Hindlimb muscle (tissue), 1 donor: ENCODE measurements around the gene MID1. TPM values are rescaled to one million over a fixed set of nuclear protein-coding genes. Genes with fewer than 3 reads are reported as not detected.

Experiments used
- DNase-seq: peaks from one replicate; pipeline ENCODE4 v3.0.0-alpha.2; 2013
- polyA plus RNA-seq: library from polyadenylated mRNA; unstranded; fragments of 120-200 nt; gene quantifications from one replicate; pipeline ENCODE4 v1.2.1, GENCODE V29; 2013; ENCODE audit not compliant: insufficient read length

MID1 gene, protein sequence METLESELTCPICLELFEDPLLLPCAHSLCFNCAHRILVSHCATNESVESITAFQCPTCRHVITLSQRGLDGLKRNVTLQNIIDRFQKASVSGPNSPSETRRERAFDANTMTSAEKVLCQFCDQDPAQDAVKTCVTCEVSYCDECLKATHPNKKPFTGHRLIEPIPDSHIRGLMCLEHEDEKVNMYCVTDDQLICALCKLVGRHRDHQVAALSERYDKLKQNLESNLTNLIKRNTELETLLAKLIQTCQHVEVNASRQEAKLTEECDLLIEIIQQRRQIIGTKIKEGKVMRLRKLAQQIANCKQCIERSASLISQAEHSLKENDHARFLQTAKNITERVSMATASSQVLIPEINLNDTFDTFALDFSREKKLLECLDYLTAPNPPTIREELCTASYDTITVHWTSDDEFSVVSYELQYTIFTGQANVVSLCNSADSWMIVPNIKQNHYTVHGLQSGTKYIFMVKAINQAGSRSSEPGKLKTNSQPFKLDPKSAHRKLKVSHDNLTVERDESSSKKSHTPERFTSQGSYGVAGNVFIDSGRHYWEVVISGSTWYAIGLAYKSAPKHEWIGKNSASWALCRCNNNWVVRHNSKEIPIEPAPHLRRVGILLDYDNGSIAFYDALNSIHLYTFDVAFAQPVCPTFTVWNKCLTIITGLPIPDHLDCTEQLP
- 16.4 TPM for polyA plus RNA-seq

DNA sequence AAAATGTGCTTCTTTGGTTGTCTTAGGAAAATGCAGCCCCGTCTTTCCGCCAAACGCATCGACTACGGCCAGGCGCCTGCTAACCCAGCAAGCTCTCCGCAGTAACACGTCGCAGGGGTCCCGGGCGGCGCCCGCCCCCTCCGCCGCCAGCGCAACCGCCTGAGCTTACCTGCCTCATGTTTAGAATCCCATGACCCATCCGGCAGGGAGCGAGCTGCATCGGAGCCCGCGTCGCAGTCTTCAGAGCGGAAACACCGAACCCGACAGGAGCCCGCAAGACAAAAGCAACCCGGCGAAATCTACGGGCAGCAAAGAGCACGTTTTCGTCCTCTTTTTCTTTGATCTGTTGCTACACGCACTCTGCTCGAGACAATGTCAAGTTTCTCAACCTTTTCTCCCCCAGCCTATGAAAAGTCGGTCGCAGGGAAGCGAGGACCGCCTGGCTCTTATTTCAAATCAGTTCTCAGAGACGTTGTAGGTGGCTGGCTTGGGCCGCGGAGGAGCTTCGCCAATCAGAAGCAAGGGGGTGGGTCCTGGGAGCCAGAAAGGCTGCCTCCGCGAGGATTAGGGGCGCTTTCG lies at the start of gene MID1:
Gene MID1, minus strand, starts transcription at position 465 of the 579 bp plus-strand sequence. CDS start 53,038 bp downstream, outside the sequence.
- peak; percentile 82 for DNase-seq

DNA sequence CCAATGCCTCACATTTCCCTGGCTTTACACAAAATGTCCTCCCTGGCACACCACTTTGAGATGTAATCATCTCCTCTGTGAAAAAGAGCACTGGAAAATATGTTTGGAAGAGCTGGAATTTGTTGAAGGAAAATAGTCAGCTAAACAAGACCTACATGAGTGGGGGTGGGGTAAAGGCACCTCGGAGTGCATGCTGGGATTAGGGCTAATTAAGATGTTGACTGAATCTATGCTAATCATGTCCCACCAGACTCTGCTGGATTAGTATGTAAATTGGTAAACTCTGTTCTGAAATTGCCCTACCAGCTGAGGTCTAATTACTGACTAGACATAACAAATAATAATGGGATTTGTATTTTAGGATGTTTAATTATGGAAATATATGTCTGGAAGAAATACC lies 46.8 kb upstream of the MID1 start:
- DNase-seq: no peak

DNA sequence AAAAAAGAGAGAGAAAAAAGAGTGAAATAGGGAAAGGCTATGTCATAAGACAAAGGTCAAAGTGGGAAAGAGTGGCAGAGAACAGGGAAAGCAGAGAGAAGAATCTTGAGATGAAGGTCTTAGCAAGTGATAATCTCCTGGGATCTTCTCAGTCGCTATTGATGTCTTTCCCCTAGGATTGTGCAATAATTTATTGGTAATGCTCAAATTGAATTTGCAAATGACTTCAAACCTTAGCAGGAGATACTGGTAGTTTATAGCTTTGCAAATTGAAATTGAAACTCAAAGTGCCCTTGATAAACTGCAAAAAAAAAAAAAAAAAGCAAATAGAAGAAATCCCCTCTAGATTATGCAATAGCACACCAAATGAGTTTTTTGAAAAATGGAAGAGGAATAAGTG lies 45.7 kb upstream of the MID1 start:
- DNase-seq: no peak

DNA sequence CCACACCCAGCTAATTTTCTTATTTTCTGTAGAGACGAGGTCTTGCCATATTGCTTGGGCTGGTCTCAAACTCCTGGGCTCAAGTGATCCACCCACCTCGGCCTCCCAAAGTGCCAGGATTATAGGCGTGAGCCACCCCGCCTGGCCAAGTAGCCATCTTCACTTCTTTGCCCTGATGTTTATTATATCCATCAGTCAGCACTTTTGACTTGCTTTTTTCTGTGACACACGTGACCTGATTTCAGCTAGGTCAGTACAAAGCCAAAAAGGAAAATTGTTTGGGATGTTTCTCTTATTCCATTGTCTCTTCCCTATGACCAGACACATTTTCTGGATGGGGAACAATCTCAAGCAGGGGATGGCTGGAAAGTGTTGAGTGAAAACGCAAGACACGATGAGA lies 45.3 kb upstream of the MID1 start:
- DNase-seq: no peak

DNA sequence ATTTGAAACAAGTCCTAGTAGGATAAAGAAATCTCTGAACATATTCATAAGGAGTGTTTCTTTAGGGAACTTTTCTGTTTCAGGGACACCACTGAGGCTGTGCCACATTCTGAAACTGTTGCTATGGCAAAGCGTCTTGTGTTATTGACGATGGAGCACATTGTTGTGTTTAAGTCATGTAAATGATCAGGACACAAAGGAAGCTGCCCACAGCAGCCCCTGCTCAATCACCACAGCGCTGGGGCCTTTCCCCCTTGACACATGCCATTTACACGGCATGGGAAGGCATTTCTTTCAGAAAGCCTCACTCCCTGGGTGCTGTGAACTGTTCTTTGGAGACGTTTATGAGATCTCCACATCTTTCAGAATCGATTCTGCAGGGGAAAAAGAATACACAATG lies 39.8 kb upstream of the MID1 start:
- no peak for DNase-seq

DNA sequence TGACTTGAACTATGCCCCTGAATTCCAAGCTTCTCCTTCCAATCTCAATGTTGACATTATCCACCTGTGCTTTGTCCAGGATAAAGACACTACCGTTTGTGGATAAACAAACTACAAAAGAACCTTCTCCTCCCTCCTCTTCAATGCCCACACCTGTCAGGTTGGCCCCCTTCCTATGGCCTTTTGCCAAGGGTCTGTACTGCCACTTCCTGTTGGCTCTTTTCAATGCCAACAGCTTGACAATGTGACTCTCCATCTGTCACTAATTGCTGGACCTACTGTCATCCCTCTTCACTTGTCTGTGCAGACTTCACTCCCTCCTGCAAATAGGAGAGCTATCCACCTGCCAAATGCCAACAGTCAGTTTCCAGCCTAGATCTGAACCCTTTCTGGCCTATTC lies 35.8 kb upstream of the MID1 start:
- DNase-seq: no peak

DNA sequence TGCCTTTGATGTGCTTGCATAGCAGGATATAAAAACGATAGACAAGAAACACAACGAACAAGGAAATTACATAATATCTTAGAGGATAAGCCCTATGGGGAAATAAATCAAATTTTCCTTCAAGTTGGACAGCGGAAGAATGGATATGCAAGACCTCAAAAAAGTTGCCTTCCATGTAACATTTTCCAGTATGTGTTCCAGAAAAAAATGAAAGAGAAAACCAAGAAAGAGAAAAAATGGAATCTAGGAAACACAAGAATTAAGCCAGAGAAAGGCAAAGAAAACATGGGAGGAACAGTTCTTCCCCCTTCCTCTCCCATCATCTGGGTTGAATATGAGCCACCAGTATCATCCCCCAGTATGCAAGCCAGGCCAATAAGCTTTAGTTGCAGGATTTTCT lies 34.6 kb upstream of the MID1 start:
- peak; percentile 29 for DNase-seq

DNA sequence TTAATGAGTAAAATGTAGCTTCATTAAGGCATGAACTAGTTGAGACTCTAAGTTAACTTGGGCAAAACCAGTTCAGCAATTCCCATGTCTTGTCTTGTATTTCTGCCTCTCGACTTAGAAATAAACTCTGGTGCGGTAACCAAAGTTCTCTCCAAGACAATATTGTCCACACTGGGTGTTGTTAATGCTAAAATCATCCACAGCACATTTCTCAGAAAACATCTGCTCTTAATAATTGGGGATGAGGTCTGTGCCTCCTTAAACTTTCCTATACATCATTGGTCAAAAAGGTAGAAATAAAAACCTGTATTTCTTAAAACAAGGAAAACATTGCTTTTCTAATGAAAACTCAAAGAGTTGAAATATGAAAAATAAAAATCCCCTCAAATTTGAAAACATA lies 32.9 kb upstream of the MID1 start:
- no peak for DNase-seq

DNA sequence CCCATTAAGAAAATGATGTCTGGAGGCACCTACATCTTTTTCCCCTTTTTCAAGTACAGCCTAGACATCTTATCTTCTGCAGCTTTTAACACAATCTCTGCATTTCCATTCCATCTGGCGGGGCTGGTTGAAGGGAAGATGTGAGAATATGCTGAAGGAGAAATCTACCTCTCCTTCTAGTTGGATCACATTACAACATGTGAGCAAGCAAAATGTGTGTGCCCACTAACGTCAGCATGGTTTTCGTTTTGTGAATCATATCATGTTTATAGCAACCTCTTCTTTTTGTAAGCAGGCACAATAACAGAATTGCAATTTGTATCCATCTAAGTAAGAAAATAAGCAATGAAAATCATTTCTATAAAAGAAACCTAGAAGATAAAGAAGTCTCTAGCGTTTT lies 28.9 kb upstream of the MID1 start:
- no peak for DNase-seq

DNA sequence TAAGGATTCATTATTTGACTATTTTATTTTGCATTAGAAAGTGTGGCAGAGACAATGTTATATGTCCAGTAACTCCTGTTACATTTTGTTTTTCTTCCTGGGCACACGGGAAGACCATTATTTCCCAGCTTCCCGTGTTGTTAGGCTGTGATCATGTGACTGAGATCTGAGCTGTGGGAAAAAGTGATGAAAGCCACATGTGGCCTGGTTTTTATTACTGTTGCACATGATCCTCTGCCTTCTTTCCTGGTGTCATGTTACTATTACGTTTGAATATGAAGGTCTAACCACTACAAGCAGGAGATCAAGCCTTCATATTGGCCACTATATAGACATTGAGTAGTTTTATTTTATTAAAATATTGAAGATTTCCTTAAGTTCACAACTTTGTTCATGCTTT lies 28.2 kb upstream of the MID1 start:
- DNase-seq: peak; percentile 34

DNA sequence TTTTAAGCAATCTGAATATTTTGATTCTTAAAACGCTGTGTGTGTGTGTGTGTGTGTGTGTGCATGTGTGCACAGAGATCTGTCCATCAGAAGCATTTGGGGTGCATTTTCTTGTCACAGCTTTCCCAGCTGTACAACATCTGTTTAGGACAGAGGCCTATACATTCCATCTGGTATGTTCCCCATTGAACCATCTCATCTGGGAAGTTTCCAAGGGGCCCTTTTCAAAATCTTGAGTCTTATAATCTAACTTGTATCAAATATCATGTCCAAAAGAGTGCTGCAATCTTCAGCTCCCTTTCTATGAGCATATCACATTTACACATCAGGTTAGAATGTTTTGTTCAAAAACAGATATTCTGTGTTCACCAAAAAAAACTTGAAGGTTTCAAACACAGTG lies 16.5 kb upstream of the MID1 start:
- DNase-seq: no peak

DNA sequence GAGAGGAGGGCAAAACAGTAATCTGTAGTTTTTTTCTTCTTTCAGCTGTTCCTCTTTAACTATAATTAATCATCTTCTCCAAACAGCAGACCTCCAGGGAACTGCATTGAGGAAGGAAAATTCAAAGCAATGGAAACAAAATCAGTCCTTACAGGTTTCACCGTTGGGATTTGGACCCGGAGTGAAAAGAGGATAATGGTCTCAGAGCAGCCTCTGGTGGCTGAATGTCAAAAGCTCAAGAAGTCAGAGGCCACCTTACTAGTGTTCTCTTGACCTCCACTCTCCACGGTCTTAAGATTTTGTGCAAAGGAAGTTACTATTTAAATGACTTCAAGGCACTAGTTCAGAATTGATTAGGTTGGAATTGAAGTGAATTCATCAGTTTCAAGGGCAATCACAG lies 16.0 kb upstream of the MID1 start:
- no peak for DNase-seq

DNA sequence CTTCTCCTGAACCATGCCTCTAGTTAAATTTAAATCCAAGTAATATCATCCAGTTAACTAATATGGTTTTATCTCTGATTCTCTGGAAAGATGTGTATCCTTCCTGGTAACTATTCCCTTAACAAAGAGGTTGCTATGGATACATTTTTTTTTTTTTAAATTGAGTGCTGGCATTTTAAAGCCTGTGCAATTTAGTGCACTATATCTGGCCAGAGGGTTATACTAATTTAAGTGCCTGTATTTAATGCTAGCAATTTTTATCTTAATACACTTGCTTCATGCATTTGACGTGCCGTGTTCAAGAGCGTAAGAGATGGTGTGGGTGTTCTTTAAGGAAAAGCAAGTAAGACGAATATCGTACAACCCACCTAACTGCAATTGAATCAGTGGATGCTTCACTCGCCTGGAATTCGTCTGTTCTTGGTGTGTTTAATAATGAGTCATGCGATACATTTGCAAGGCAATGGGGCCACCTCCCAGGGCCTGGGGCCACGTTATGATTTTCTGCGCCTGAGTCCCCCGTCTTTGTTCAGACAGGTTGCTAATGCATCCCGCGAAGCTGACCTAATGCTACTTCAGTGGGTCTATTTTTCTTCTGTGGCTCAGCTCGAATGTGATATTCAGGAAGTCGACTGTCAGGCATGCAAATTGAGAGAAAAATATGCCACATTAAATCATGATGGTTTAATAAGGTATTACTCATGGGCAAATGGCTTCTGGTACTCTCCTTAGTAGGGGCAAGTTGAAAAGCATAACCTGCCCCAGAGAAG lies 14.2 kb upstream of the MID1 start:
- no peak for DNase-seq

DNA sequence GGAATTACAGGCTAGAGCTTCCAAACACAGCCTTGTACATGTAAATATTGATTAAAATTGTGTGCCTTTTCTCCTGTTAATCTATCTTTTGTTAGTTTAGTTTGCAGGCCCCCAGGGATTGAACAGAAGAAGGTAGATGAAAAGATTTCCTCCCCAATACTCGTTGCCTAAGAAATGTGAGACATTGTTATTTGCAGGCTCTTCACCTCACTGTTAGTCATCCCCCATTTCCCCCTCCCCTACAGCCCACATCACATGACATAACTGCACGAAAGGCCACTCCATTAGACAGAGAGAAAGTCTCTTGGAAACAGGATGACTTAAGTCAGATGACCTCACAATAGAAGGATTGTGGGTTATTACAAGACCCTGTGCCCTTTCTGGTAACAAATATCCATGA lies 13.3 kb upstream of the MID1 start:
- no peak for DNase-seq

DNA sequence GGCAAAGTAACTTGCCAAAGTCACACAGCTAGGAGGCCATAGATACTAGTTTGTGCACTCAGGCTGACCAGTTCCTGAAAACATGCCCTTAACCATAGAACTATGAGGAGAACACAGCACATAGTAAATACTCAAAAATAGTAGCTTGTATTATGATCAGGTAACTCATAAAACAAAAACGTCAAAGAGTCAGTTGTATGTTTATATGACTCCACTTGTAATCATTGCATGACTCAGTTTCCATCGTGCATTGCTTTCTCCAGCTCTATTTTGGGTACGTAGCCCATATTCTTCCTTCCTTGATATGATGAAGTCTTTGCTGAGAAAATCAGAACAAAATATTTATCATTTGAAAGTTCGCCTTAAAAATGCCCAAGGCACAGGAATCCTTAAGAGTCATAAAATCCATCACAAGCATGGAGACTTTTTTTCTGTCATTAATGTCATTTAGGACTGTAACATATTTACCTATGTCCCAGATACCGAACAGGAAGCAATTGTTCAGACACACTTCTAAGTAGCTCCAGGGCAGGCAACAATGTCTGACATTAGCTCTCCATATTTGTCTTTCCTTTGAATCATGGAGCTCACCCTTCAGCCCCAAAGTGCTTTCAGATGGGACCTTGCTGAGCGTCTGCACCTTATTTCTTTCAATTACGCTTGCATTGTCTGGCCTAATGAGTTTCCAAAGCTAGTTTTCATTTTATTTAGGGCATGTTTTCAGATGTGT lies 11.2 kb upstream of the MID1 start:
- no peak for DNase-seq

DNA sequence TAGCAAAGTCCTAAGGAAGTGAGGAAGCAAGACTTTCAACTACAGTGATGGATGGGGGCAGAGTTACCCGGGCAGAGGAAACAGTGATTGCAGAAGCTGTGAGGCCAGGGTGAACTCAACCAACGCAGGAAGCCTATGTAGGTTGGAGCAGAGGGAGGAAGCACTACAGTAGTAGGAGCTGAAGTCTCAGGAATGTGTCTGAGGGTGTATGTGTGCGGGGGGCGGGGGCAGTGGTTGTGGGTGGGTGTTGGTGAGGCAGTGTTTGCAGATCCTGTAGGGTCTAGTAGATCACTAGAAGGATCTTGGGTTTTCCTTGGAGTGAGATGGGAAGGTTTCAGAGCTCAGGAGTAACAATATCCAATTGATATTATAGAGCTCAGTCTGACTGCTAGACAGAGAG lies 9.9 kb upstream of the MID1 start:
- DNase-seq: no peak

DNA sequence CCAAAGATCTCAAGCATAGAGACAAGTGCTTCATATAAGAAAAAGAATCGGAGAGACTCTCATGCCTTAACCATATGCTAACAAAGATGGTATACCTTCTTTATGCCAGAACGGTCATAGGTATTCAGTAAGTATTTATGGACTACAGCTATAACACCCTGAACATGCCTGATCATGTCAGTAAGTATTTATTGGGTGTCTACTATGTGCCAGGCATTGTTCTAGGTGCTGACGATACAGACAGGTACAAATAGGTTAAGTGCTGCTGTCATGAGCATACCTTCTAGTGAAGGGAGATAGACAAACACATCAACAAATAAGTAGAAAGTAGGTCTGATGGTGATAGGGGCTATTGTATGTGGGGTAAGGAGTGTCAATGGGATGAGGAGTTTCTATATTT lies 9.5 kb upstream of the MID1 start:
- DNase-seq: no peak

DNA sequence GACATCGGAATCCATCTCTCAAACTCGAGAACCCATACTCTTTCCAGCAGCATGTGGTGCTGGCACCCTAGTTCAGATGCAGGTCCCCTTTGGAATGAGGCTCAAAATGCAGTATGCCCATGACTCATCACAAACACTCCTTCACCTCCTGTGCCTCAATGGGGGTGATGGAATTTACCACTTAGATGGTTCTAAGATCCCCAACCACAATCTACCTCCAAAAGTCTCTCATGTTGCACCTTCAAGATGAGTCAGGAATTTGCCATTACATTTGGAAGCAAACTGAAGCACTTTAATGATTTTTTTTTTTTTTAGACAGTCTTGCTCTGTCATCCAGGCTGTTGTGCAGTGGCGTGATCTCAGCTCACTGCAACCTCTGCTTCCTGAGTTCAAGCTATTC lies 8.5 kb upstream of the MID1 start:
- DNase-seq: no peak

DNA sequence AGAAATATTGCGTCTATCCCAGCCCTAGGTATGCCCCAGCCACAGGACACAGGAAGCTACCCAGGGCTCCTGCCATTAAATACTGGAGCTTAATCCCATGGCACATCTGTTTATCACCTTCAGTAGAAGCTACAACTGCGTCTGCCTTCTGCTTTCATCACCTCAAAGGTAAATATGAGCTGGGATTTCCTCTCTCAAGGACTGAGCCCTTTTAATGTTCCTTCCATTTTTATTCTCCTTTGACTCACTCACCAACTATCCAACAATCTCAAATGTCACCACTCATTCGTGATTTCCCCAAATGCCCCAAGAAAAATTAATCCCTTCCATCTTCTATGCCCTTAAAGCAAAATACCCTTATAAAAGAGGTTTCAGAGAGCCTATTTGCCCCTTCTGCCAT lies 1.8 kb upstream of the MID1 start:
- no peak for DNase-seq

DNA sequence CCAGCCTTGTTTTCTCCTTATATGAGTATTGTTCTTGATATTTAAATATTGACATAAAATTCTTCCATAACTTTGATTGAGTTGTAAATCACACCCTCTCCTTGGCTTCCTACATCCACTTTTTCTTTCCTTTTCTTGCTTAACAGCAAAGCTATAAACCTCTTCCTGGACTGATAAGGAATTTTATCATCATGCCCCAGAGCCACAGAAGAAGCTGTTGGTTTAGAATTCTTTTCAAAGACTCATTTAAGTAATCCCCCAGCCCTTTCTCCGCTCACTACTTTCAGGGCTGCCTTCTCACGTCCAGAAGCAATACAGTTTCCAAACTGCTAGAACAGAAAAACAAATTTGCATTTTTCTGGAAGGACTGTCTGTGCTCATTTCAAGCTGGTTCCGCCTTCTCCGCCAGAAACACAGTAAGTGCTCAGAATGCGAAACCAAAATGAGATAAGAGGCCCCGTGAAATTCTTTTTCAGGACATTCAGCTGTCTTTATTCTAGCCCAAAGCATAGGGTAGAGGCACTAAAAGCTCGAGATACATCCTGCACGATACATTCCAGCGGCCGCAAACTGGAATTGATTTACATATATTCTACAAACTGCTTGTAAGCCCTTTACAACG lies 849 bp downstream of the MID1 start:
- no peak for DNase-seq

DNA sequence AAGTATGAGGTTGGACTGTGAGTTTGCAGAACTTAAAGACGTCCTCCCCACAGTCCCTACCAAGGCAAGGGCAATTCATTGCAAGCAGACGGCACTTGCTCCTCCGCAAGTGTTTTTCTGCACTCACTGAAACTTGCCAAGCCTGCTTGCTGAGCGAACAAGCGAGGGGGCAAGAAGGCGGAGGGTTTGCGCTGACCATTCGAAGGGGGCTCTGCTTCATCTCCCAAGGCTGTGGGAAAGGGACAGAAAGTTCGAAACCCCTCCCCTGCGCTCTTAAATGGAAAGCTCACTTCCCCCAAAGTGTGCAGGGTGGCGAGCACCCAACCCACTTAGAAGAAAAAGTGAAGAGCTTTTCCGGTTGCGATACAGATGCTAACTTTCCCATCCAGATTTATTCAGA lies 1.4 kb downstream of the MID1 start:
- no peak for DNase-seq

DNA sequence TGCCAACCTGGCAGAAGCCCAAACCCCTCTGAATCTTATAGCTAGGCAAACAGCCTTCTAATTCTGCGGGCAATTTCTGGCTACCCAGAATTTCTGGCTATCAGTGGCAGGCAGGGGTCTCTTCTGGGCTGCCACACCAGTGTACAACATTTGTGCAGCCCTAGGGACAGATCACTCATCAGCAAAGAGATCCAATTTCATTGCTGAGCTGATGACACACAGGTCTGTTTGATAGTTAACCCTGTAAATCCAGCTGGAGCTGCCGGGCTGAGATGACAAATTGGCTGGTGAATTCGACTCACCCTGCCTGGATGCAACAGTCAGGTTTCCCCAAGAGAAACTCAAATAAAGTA lies 2.4 kb downstream of the MID1 start:
- DNase-seq: no peak
